Hepatocyte (in vitro differentiated cells): ENCODE results near the gene NHERF2. TPM values are rescaled to one million over a fixed set of nuclear protein-coding genes. Genes with fewer than 3 reads are reported as not detected.

ENCODE experiments used
- DNase-seq: peaks from one replicate; pipeline ENCODE4 v3.0.0-alpha.2; 2016; ENCODE audit warnings: low spot score
- H2AFZ ChIP-seq: fragments of 200-600 bp; sonication (generic); 2 replicates; pipeline ENCODE4 v1.6.0; 2016; ENCODE audit warnings: antibody characterized with exemption, mild to moderate bottlenecking
- H3K27ac ChIP-seq: fragments of 200-600 bp; sonication (generic); 2 replicates; pipeline ENCODE4 v1.5.1; 2016; ENCODE audit warnings: mild to moderate bottlenecking
- H3K27me3 ChIP-seq: fragments of 200-600 bp; sonication (generic); 2 replicates; pipeline ENCODE4 v1.6.1; 2016
- H3K36me3 ChIP-seq: fragments of 200-600 bp; sonication (generic); replicated peaks from 2 replicates; pipeline ENCODE4 v1.5.1; 2016; ENCODE audit warnings: low read depth; ENCODE audit not compliant: insufficient read depth
- H3K4me1 ChIP-seq: fragments of 200-600 bp; sonication (generic); 2 replicates; pipeline ENCODE4 v1.5.1; 2016; ENCODE audit warnings: mild to moderate bottlenecking, moderate library complexity; ENCODE audit not compliant: insufficient read depth
- H3K4me2 ChIP-seq: fragments of 200-600 bp; sonication (generic); 2 replicates; pipeline ENCODE4 v1.6.0; 2016
- H3K4me3 ChIP-seq: fragments of 200-600 bp; sonication (generic); 2 replicates; pipeline ENCODE4 v1.5.1; 2016; ENCODE audit warnings: mild to moderate bottlenecking
- H3K79me2 ChIP-seq: fragments of 200-600 bp; sonication (generic); 2 replicates; pipeline ENCODE4 v1.6.0; 2017; ENCODE audit warnings: mild to moderate bottlenecking
- H3K9me2 ChIP-seq: fragments of 200-600 bp; sonication (generic); replicated peaks from 2 replicates; pipeline ENCODE4 v1.6.0; 2017; ENCODE audit warnings: mild to moderate bottlenecking; ENCODE audit not compliant: insufficient read depth
- H3K9me3 ChIP-seq: fragments of 200-600 bp; sonication (generic); 2 replicates; pipeline ENCODE4 v1.5.1; 2016; ENCODE audit warnings: low read depth, mild to moderate bottlenecking
- H4K20me1 ChIP-seq: fragments of 200-600 bp; sonication (generic); 2 replicates; pipeline ENCODE4 v1.6.0; 2016; ENCODE audit warnings: mild to moderate bottlenecking; ENCODE audit not compliant: insufficient read depth, poor library complexity, severe bottlenecking
- EZH2 ChIP-seq: fragments of 200-600 bp; sonication (generic); IDR thresholded peaks from 2 replicates; pipeline ENCODE4 v1.6.1; 2016; ENCODE audit warnings: antibody characterized with exemption, mild to moderate bottlenecking, borderline replicate concordance
- EZH2phosphoT487 ChIP-seq: fragments of 200-600 bp; sonication (generic); IDR thresholded peaks from one replicate; pipeline ENCODE4 v1.6.1; 2018; ENCODE audit warnings: antibody characterized with exemption, mild to moderate bottlenecking, low read depth, moderate library complexity; ENCODE audit not compliant: unreplicated experiment, severe bottlenecking
- WGBS: methylation state at CpG from one replicate; pipeline ENCODE4 v1.1.6; 2016; ENCODE audit warnings: low lambda C conversion rate; ENCODE audit errors: missing lambda C conversion rate; 5-methylcytosine and 5-hydroxymethylcytosine counted together
- polyA plus RNA-seq: library from polyadenylated mRNA; unstranded; fragments of >200 nt; fragmentation: Nextera tagmentation; extraction: Ambion mirVana; gene quantifications from 2 replicates; pipeline ENCODE4 v1.2.1, GENCODE V29; 2016
- total RNA-seq: library from RNA; depleted of rRNA; stranded (reverse); fragments of >200 nt; gene quantifications from 2 replicates; pipeline ENCODE4 v1.2.3, GENCODE V29; 2014
- TF ChIP-seq, protein P1 (sequence below): fragments of 200-600 bp; sonication (generic); IDR thresholded peaks from 2 replicates; pipeline ENCODE4 v1.5.1; 2016; ENCODE audit warnings: antibody characterized with exemption, mild to moderate bottlenecking; ENCODE audit not compliant: poor library complexity

Gene NHERF2
- total and polyA plus RNA-seq, 2 experiments from 2014 or later: 29.6 to 43.8 TPM

DNA sequence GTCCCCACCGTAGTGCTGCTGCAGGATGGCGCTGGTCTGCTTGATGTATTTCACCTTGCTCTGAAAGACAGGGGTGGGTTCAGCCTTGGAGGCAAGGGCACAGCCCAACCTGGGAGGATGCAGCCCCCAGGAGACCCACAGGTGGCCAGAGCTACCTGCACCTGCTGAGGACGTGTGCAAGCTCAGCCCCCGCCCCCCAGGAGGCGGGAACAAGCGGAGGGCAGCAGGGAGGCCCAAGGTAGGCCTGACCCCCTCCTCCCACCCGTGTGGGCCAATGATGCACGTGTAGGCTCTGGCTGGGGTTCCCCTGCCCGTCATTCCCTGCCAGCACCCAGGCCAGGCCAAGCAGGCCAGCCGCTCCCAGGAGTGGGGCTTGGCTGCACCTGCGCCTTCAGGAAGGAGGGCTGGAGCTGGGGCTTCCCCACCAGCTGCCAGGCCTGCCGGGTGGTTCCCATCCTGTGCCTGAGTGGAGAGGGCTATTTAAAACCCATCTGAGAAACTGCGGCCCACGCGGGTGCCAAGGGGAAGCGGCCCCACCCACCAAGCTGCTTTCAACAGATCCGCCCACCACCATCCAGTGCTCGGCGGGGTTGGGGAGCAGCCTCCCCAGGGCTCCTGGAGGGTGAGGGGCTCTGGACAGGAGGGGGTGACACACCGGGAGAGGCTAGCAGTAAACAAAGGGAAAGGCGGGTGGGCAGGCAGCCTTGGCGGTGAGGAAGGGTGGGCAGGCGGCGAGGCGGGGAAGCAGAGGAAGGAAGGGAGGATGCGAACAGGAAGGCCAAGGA is 17.2 kb downstream of the NHERF2 start:
- Histone ChIP-seq H3K27me3 (no peaks in the 10 kb centered on the region), H3K4me1 (peaks cover 40% of the 10 kb centered on the region), H3K4me3 (no peak overlapping the region), H3K79me2 (peaks cover 17% of the 10 kb centered on the region), H3K36me3 (no peaks in the 10 kb centered on the region), H2AFZ (no peak overlapping the region), H3K27ac (no peak overlapping the region), H3K9me2 (no peaks in the 10 kb centered on the region), H3K4me2 (no peak overlapping the region), H4K20me1 (no peaks in the 10 kb centered on the region), H3K9me3 (no peaks in the 10 kb centered on the region)
- no peak for TF ChIP-seq EZH2
- TF ChIP-seq, protein P1, sequence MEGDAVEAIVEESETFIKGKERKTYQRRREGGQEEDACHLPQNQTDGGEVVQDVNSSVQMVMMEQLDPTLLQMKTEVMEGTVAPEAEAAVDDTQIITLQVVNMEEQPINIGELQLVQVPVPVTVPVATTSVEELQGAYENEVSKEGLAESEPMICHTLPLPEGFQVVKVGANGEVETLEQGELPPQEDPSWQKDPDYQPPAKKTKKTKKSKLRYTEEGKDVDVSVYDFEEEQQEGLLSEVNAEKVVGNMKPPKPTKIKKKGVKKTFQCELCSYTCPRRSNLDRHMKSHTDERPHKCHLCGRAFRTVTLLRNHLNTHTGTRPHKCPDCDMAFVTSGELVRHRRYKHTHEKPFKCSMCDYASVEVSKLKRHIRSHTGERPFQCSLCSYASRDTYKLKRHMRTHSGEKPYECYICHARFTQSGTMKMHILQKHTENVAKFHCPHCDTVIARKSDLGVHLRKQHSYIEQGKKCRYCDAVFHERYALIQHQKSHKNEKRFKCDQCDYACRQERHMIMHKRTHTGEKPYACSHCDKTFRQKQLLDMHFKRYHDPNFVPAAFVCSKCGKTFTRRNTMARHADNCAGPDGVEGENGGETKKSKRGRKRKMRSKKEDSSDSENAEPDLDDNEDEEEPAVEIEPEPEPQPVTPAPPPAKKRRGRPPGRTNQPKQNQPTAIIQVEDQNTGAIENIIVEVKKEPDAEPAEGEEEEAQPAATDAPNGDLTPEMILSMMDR: no peak
- no peak for TF ChIP-seq EZH2phosphoT487
- WGBS: 85% methylated on average over 22 of the region's 26 CpGs
- no peak for DNase-seq

DNA sequence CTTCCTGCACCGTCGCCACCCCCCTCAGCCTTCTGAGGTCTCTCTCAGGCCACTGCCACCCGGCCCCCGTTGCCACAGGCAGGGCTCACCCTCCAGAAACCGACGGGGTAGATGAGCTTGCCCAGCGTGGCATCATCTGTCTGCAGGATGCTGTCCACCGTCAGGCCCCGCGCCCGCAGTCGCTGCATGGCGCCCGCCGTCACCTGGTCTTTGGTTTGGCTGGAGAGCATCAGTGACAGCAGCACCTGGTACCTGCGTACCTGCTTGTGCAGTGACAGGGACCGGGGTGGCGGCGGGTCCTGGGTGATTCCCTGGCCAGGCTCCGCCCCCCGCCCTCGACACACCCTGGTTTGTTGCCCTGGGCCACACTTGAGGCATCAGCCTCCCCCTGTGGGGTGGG is 17.8 kb downstream of the NHERF2 start:
- Histone ChIP-seq H3K9me2 (no peaks in the 10 kb centered on the region), H3K27ac (no peak overlapping the region), H3K4me3 (no peak overlapping the region), H3K4me2 (no peak overlapping the region), H3K4me1 (peaks cover 38% of the 10 kb centered on the region), H3K27me3 (no peaks in the 10 kb centered on the region), H3K79me2 (peaks cover 24% of the 10 kb centered on the region), H3K9me3 (no peaks in the 10 kb centered on the region), H4K20me1 (no peaks in the 10 kb centered on the region), H3K36me3 (no peaks in the 10 kb centered on the region), H2AFZ (no peak overlapping the region)
- no peak for DNase-seq
- 98% methylated on average over 21 of the region's 22 CpGs for WGBS
- TF ChIP-seq, protein P1: no peak
- TF ChIP-seq EZH2phosphoT487 (no peak), EZH2 (no peak)

DNA sequence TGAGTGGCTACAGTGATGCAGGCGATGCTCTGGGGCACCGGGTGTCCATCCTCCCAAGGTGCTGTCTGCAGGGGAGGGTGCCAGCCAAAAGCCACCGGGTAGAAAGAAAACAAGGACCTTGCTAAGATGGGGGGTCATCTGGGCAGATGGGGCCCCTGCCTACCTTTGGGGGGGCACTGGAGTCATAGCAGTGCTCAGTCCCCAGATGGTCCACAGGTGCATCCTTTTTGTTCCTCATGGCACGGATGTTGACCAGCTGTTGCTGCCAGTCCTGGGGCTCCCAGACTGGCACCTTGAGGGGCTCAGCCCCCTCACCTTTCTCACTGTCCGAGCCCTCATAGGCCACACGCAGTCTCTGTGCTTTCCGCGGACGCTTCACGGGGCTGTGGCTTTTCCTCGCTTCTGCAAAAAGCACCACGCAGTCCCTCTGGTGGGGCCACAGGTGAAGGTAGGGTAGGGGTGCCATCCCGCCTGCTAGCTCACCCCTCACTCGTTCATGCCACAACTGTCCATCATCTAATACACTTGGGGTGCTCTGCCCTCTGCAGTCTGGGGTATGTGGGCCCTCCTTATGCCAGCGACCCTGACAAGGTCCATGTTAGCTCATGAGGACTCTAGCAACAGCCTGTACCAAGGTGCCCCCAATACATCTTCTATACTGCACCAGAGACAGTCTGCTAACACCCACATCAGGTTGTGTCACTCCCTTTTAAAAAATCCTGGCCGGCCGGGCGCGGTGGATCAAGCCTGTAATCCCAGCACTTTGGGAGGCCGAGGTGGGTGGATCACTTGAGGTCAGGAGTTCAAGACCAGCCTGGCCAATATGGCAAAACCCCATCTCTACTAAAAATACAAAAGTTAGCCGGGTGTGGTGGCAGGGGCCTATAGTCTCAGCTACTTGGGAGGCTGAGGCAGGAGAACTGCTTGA is 19.5 kb downstream of the NHERF2 start:
- no peaks in the 10 kb centered on the region for H3K36me3 ChIP-seq
- no peaks in the 10 kb centered on the region for H3K27me3 ChIP-seq
- no peak overlapping the region for H2AFZ ChIP-seq
- 91% methylated on average over 21 of the region's 21 CpGs for WGBS
- H3K79me2 ChIP-seq: peaks cover 26% of the 10 kb centered on the region
- peak overlapping the region; percentile 90 for H3K4me2 ChIP-seq
- H3K9me3 ChIP-seq: no peaks in the 10 kb centered on the region
- no peaks in the 10 kb centered on the region for H3K9me2 ChIP-seq
- H4K20me1 ChIP-seq: no peaks in the 10 kb centered on the region
- peaks cover 22% of the 10 kb centered on the region for H3K4me1 ChIP-seq
- TF ChIP-seq, protein P1: no peak
- TF ChIP-seq EZH2 (no peak), EZH2phosphoT487 (no peak)
- peak overlapping the region; percentile 41 for H3K27ac ChIP-seq
- DNase-seq: no peak
- H3K4me3 ChIP-seq: no peak overlapping the region
